Panc1 (cell line): ENCODE measurements around the gene FRYL. TPM values are rescaled to one million over a fixed set of nuclear protein-coding genes. Genes with fewer than 3 reads are reported as not detected.

Experiments
- ATAC-seq: fragments of 200-7000 bp; cut with Tn5 transposase; 2 replicates; pipeline ENCODE4 v1.9.1; 2020; ENCODE audit warnings: mild to moderate bottlenecking, moderate library complexity
- BruUV-seq: library from RNA; stranded (reverse); fragments of 400-500 nt; replicated peaks from 2 replicates; lab custom pipeline; 2021; lab: Mats Ljungman, UMichigan
- CTCF ChIA-PET: fragments of 300-600 bp; sonication (Branson Sonifier 250); formaldehyde crosslinking; loops from one replicate; lab custom pipeline; 2022; ENCODE audit warnings: antibody characterized with exemption; lab: Charles Lee
- POLR2A ChIA-PET: fragments of 300-600 bp; sonication (Branson Sonifier 250); formaldehyde crosslinking; loops from one replicate; lab custom pipeline; 2022; ENCODE audit warnings: antibody characterized with exemption; lab: Charles Lee
- DNase-seq: peaks from one replicate; pipeline ENCODE4 v3.0.0-alpha.2; 2010; ENCODE audit warnings: low read depth, low spot score
- H3K27ac ChIP-seq: 2 replicates; pipeline ENCODE4 v1.5.1; 2011; ENCODE audit warnings: mild to moderate bottlenecking, low read length, inconsistent platforms
- H3K27me3 ChIP-seq: fragments of 200-500 bp; sonication (Bioruptor generic); 2 replicates; pipeline ENCODE4 v1.6.0; 2014; ENCODE audit warnings: low read length, inconsistent platforms; ENCODE audit not compliant: control insufficient read depth, insufficient read depth
- H3K36me3 ChIP-seq: fragments of 200-500 bp; sonication (Bioruptor generic); 2 replicates; pipeline ENCODE4 v1.5.1; 2014; ENCODE audit warnings: inconsistent platforms, mild to moderate bottlenecking, low read length, moderate library complexity; ENCODE audit not compliant: control insufficient read depth, insufficient read depth
- H3K4me1 ChIP-seq: 2 replicates; pipeline ENCODE4 v1.5.1; 2011; ENCODE audit warnings: inconsistent platforms, mild to moderate bottlenecking, low read length, moderate library complexity; ENCODE audit not compliant: control insufficient read depth, insufficient read depth
- H3K4me3 ChIP-seq, 2 experiments: 2 replicates each; pipeline ENCODE4 v1.5.1; 2011 to 2012; ENCODE audit warnings: low read depth in 2 of 2, low read length in 2 of 2, mild to moderate bottlenecking in 2 of 2, inconsistent platforms in 1 of 2, moderate library complexity in 1 of 2
- H3K9me3 ChIP-seq: fragments of 200-500 bp; sonication (Bioruptor generic); 2 replicates; pipeline ENCODE4 v1.5.1; 2014; ENCODE audit warnings: low read depth, mild to moderate bottlenecking, inconsistent platforms, low read length, moderate library complexity; ENCODE audit not compliant: control insufficient read depth, insufficient read depth
- CTCF ChIP-seq: fragments of 450-650 bp; IDR thresholded peaks from 2 replicates; pipeline ENCODE4 v1.5.1; 2017; ENCODE audit warnings: mild to moderate bottlenecking
- POLR2AphosphoS5 ChIP-seq: IDR thresholded peaks from 2 replicates; pipeline ENCODE4 v1.6.1; 2012; ENCODE audit warnings: mild to moderate bottlenecking, low read depth, low read length, moderate library complexity
- REST ChIP-seq, 2 experiments: IDR thresholded peaks; 2 replicates each; pipeline ENCODE4 v1.6.1; 2011 to 2012; ENCODE audit warnings: low read depth in 2 of 2, control low read depth in 1 of 2, low read length in 1 of 2, mild to moderate bottlenecking in 1 of 2, moderate library complexity in 1 of 2; ENCODE audit not compliant: insufficient read depth in 1 of 2
- SIN3A ChIP-seq: IDR thresholded peaks from 2 replicates; pipeline ENCODE4 v1.6.1; 2012; ENCODE audit warnings: low read depth, mild to moderate bottlenecking, low read length, moderate library complexity, borderline replicate concordance; ENCODE audit not compliant: insufficient read depth
- TCF7L2 ChIP-seq: IDR thresholded peaks from 2 replicates; pipeline ENCODE4 v1.6.1; 2011; ENCODE audit warnings: mild to moderate bottlenecking, low read depth, low read length, inconsistent platforms
- in situ Hi-C: cut with HindIII; loops from 2 replicates; pipeline ENCODE4 v1.10.0; 2016; ENCODE audit warnings: low sequenced_read_pairs, low pct_unique_long_range_greater_than_20kb
- intact Hi-C: fragments of 100-400 bp; cut with micrococcal nuclease; formaldehyde crosslinking; loops from one replicate; pipeline ENCODE4 v1.10.0; 2022; ENCODE audit not compliant: unreplicated experiment
- total RNA-seq: library from RNA; stranded (reverse); gene quantifications from one replicate; pipeline ENCODE4 v1.2.1, GENCODE V29; 2021; ENCODE audit not compliant: unreplicated experiment

FRYL gene
- total RNA-seq, 1 experiment from 2014 or later = 47.5 TPM

GRCh38 chr4:48556268-48556667 is 223.8 kb downstream of the FRYL start:
- Histone ChIP-seq H3K36me3 (peaks cover 7% of the 10 kb centered on the region), H3K4me3 (no peak overlapping the region), H3K27ac (no peak overlapping the region), H3K4me1 (no peaks in the 10 kb centered on the region), H3K9me3 (no peaks in the 10 kb centered on the region), H3K27me3 (no peaks in the 10 kb centered on the region)
- BruUV-seq = no TSS peak
- intact Hi-C loops = no loop called here
- in situ Hi-C loops = no loop called here
- DNase-seq = no peak
- ChIA-PET CTCF (no interaction called here), POLR2A (no interaction called here)
- TF ChIP-seq CTCF (no peak), REST (IDR thresholded peaks at IDR 0.05; ENCODE audit: insufficient read depth in 1 of 2, low read depth in 2 of 2, low read length in 1 of 2) (no peak), SIN3A (no peak), POLR2AphosphoS5 (no peak), TCF7L2 (no peak)
- no peak for ATAC-seq

GRCh38 chr4:48554606-48555005 is 225.5 kb downstream of the FRYL start:
- CTCF ChIA-PET = no interaction called here
- intact Hi-C loops = no loop called here

More at GRCh38 chr4:48554606-48555005, 225.5 kb downstream of the FRYL start:
- DNase-seq (no peak), ATAC-seq (no peak)
- in situ Hi-C loops = no loop called here
- H3K4me3 ChIP-seq = no peak overlapping the region
- H3K27ac ChIP-seq = no peak overlapping the region
- no peaks in the 10 kb centered on the region for H3K9me3 ChIP-seq
- no peaks in the 10 kb centered on the region for H3K27me3 ChIP-seq
- POLR2A ChIA-PET = no interaction called here
- H3K4me1 ChIP-seq = no peaks in the 10 kb centered on the region
- no TSS peak for BruUV-seq
- TF ChIP-seq REST (IDR thresholded peaks at IDR 0.05; ENCODE audit: insufficient read depth in 1 of 2, low read depth in 2 of 2, low read length in 1 of 2) (no peak), POLR2AphosphoS5 (no peak), TCF7L2 (no peak), CTCF (no peak), SIN3A (no peak)
- H3K36me3 ChIP-seq = peaks cover 11% of the 10 kb centered on the region
